HG03045 (cell line): Measurements from ENCODE around the gene CAMTA2.
A peak's percentile ranks its signal among the peaks of the same experiment; 100 is the strongest.

Source experiments
- ATAC-seq: cut with Tn5 transposase; IDR thresholded peaks from one replicate; pipeline ENCODE4 v1.9.1; 2021; ENCODE audit warnings: mild to moderate bottlenecking, moderate library complexity; ENCODE audit not compliant: unreplicated experiment

The CAMTA2 gene

DNA sequence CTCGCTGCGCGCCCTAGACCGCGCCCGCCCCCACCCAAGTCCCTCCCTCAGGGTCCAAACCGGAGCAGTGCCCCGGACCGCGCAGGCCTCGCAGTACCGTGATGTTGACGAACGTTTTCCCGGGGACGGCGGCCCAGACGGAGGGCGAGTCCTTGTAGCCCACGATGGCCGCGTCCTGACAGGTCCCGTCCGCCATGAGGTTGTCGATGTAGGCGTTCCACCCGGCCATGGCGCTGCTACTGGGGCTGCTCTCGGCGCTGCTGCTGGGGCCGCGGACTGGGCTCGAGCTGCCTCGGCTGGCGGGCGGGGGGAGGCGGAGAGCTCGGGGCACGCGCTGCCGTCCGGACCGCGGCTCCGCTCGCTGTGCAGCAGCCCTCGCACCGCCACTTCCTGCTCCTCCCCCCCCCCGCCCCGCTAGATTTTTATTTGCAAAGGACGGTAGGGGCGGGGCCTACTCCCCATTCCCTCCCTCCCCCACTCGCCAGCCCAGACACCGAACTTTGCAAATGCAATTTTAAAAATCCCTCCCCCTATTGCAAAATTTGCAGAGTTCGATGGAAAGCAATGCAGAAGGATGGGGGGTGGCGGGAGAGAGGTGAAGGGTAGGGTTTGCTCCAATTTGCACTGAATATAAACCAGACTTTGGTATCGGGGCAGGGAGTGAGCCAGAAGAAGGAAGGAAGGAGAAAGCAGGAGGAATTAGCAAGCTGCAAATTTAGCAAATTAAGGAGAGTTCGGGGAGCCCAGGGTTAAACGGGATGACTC is 39.1 kb downstream of the CAMTA2 start, which contains the start of gene PFN1:
TSS of gene PFN1 (minus strand) at position 365 of the 765 bp plus-strand sequence. CDS start at position 229, 136 bp downstream.
- peak; percentile 20 for ATAC-seq

DNA sequence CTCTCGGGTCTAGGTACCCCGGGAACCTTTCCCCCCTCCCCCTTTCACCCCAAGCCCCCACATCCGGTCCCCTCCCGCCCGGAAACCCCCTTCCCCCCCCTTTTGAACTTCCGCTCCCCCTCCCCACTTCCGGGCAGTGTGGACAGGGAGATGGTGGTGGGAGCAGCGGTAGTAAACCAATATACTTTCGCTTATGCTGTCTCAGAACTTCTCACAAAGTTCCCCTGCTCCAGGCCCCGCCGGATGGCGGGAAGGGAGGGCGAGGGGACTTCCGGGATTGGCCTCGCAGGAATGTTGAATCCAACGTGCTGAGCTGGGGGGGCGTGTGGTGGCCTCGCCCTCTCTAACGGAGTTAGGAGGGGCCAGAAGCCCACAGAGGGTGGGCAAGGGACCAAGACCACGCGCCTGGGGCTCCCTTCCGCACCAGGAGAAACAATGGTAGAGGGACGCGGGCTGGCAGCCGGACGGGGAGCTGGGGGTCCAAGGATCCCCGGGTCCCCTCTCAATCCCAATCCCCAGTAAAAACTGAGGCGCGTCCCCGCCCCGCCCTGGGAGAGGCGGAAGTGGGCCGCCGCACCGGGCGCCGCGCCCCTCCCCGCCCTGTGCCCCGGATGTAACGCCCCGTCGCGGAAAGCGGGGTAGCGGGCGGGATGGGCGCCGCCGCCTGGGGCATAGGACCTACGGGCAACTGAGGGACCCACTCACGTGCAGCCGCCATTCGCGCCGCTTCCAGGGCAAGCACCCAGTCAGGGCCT is 39.9 kb downstream of the CAMTA2 start:
- ATAC-seq, result peak; percentile 21

GRCh38 chr17:4947010-4947410 is 40.5 kb downstream of the CAMTA2 start:
- no peak for ATAC-seq

DNA sequence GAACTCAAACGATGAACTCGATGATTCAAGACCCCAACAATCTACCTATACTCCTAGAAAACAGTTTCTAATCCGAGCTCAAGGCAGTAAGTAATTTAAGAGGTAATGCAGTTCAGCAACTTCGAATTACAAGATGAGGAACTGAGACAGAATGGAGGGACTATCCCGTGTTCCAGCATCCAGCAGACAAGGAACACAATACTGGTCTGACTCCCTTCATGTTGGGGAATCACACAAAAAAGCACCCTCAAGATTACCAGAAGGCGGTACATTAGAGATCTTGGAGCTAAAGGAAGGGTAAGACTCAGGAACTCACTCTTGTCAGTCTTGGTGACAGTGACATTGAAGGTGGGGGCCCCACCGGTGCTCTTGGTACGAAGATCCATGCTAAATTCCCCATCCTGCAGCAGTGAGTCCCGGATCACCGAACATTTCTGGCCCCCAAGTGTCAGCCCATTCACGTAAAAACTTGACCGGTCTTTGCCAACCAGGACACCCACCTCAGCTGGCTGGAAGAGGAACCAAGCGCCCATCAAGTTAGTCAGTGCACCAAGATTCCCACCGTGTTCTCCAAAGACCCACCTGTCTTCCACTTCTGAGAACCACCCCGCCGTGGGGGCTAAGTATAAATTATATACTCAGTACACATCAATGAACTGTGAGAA is 41.0 kb downstream of the CAMTA2 start:
- ATAC-seq, result no peak

DNA sequence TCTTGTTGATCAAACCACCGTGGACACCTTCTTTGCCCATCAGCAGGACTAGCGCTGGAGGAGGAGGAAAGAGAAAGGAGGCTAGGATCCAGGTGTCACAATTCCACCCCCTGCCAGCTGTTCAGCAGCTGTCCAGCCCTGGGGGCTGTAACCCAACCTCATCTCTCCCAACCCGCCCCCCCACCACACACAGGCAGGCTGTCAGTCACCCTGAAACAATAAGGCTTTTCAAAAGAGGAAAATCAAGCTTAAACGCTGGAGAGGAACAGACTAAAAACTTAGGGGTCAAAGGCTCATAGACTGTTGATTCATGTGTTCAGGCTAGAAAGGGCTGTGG is 41.6 kb downstream of the CAMTA2 start:
- ATAC-seq, result no peak

DNA sequence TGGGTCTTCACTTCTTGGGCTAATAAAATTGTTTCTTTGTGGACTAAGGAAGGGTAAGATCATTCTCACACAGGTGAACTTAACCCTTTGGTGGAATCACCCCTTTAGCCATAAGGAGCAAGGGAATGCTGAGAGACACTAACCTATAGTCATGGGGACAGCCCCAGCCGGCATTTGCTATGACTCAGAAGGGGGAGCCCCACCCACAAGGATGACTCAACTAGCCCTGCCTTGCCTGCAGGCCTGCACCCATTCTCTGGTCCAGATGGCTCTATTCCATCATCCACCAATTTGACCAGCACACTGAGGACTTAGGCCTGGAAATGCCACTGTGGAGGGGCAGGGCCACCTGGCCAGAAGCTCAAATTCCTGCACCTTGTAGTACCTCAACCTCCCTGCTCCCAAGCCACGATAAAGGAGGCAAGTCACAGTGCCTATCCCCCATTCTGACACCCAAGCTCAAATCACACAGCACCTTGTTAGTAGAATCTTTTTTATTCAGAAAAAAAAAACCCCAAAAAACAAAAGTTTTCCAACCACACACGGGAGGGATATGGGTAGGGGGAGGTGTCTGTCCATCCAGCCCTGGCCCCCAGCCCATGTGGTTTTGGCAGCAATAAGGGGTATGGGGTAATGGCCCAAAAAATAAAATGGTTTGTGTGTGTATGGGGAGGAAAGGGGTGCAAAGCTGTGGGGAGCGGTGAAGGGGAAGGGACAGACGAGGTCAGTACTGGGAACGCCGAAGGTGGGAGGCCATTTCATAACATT is 42.1 kb downstream of the CAMTA2 start:
- ATAC-seq, result no peak

- ATAC-seq, result no peak
Observed at GRCh38 chr17:4944554-4945175, 42.8 kb downstream of the CAMTA2 start.

DNA sequence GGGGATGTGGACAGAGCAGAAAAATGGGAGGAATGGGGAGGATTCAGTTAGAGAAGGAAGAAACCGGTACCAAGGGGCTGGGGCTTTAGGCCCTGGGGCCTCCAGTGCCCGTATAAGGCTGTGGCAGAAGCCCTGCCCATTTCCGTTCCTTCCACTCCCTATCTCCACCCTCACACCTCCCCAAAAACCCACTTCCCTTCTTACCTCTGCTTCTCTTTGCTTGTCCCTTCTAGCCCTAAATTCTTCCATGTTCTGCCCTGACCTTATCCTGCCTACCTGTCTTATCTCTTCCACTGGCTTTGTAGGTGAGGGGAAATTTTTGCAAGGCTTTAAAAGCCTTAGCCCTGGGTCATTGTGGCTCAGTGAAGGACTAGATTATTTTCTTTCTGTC is 43.3 kb downstream of the CAMTA2 start:
- no peak for ATAC-seq

- no peak for ATAC-seq
Observed at GRCh38 chr17:4942760-4943508, 44.5 kb downstream of the CAMTA2 start.

- no peak for ATAC-seq
Observed at GRCh38 chr17:4941319-4941610, 46.2 kb downstream of the CAMTA2 start.

DNA sequence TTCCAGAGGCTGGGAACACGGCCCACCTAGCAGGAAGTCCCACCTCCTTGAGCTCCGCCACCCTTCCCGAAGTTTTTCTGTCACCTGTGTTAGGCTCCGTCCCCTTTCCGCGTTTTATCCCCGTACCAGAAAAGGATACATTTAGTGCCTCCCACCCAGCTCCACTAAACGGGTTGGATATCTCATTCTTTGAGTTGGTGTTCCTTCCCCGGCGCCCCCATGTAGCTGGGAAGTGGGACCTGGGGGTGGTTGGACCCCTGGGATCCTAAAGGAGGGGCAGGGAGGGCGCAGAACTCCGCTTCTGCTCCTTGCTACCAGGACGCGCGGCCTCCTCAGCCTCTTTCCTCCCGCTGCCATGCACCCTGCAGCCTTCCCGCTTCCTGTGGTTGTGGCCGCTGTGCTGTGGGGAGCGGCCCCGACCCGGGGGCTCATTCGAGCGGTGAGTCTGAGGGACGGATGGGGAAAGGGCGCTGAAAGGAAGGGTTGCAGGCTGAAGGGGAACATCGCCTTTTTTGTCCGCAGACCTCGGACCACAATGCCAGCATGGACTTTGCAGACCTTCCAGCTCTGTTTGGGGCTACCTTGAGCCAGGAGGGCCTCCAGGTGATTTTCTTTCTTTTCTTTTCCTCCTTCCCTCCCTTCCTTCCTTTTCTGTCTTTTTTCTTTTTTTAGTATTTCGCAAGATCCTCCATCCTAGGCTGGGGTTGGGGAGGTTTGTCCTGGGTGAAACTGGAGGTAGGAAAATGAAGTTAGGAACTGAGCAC is 46.7 kb downstream of the CAMTA2 start:
- ATAC-seq, result peak; percentile 21

DNA sequence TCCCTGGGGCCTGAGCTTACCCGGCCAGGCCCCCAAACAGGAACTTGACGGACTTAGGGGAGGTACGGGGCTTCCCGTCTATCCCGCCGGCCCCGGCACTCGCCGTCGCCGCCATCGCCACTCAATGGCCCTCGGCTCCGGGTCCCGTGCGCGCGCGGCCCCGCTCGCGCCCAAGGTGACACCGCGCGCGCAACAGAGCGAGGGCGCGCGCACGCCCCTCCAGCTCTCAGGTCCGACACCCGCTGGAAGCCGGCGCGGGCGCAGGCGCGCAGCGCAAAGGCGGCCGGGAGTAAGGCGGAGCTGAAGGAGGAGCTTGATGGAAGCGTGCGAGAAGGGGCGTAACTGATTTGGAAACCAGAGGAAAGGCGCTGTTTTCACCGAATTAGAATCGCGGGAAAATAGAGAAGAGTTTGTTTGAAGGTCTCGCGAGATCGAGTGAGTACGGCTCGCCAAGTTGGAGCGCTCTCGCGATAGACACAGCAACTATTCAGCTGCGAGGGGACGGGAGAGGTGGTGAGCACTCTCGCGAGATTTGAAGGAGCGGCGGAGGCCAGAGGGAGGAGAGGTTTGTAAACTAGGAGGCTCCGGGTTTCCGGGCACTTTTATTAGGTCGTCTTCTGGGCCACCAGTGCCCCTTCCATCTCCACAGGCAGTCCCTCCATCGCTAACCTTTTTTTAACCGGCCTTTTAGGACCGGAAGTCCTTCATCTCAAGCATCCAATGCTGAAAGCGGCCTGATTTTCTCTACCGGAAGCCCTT is 47.5 kb downstream of the CAMTA2 start, which contains the start of the genes RNF167 and SLC25A11:
TSS of gene RNF167 (plus strand) at position 473 of the 759 bp plus-strand sequence. CDS start 642 bp downstream, outside the sequence.
TSS of gene SLC25A11 (minus strand) at position 251 of the 759 bp plus-strand sequence. CDS start at position 115, 136 bp downstream.
- peak; percentile 71 for ATAC-seq

GRCh38 chr17:4939546-4939795 is 48.0 kb downstream of the CAMTA2 start:
- peak; percentile 28 for ATAC-seq

GRCh38 chr17:4938688-4939545 is 48.6 kb downstream of the CAMTA2 start:
- ATAC-seq, result no peak

DNA sequence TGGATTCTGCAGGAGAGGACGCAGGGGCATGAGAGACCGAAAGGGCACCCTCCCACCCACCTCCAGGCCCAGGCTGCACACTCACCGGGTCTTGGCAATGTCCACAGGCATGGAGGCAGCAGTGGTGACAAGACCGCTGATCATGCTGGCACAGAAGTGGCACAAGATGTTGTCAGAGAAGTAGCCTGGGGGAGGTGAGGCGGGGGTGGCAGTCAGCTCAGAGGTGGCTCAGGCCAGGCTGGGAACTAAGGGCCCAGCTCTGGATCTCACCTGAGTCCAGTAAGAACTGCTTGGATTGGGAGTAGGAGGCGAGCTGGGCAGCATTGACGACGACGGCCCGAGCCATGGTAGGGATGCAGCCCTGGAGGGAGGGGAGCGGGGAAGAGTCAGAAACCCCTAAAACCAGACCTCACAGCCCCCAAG is 49.4 kb downstream of the CAMTA2 start:
- no peak for ATAC-seq

GRCh38 chr17:4937553-4937952 is 49.9 kb downstream of the CAMTA2 start:
- ATAC-seq, result no peak

GRCh38 chr17:4936436-4936835 is 51.0 kb downstream of the CAMTA2 start:
- ATAC-seq, result no peak

DNA sequence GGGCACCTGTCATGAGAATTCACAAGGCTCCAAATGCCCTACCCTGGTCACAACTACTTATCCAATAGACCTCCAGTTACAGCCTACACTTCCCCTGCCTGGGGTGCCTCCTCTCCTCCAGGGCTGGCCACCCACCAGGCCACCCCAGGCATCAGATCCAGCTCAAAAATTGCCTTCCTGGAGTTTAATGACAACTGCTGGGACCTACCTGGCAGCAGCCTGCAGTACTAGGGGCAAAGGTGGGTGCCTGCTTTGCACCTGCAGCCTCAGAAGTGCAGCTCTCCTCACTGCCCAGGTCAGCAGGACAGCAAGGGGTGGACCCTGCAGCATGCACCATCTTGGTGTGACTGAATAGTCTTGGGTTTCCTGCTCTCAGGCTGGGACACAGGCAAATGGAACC is 51.8 kb downstream of the CAMTA2 start:
- ATAC-seq, result no peak
